Skin epidermis (tissue), 12 donors: ENCODE measurements around the gene RBM24.
A peak's percentile ranks its signal among the peaks of the same experiment; 100 is the strongest.
"Not testable (repeated sequence)": the region's sequence is repeated elsewhere in the genome, so short reads cannot be mapped to it uniquely, and the experiment has no call there.

Experiments
- H3K27ac ChIP-seq, 21 experiments: fragments of 200-600 bp; sonication (generic) in 11 of 21; one replicate each; pipeline ENCODE4 v1.5.0; 2020; ENCODE audit warnings: mild to moderate bottlenecking in 3 of 21, inconsistent platforms in 2 of 21, moderate library complexity in 2 of 21
- H3K4me3 ChIP-seq, 7 experiments: fragments of 200-600 bp; sonication (generic) in 2 of 7; one replicate each; pipeline ENCODE4 v1.5.0; 2020; ENCODE audit warnings: inconsistent platforms in 2 of 7, mild to moderate bottlenecking in 2 of 7, moderate library complexity in 1 of 7

Gene RBM24

GRCh38 chr6:17281497-17282481 lies 628 bp downstream of the RBM24 start:
- peak overlapping the region in 9 of 21 experiments; percentile 3 to 76 (median 58) for H3K27ac ChIP-seq
- H3K4me3 ChIP-seq: peak overlapping the region; percentile 34 to 65 (median 51)

- no peak overlapping the region for H3K4me3 ChIP-seq
- no peak overlapping the region for H3K27ac ChIP-seq
Observed at GRCh38 chr6:17283074-17283473, 1.9 kb downstream of the RBM24 start.

GRCh38 chr6:17289630-17290061 lies 8.5 kb downstream of the RBM24 start:
- H3K27ac ChIP-seq: no peak overlapping the region
- no peak overlapping the region for H3K4me3 ChIP-seq

GRCh38 chr6:17291778-17292177 lies 10.6 kb downstream of the RBM24 start:
- no peak overlapping the region for H3K4me3 ChIP-seq
- no peak overlapping the region for H3K27ac ChIP-seq

GRCh38 chr6:17292600-17293133 lies 11.5 kb downstream of the RBM24 start:
- Histone ChIP-seq H3K27ac (no peak overlapping the region), H3K4me3 (no peak overlapping the region)

- H3K4me3 ChIP-seq: no peak overlapping the region
- H3K27ac ChIP-seq: no peak overlapping the region
Observed at GRCh38 chr6:17293395-17293794, 12.2 kb downstream of the RBM24 start.

- H3K27ac ChIP-seq: no peak overlapping the region
- no peak overlapping the region for H3K4me3 ChIP-seq
Observed at GRCh38 chr6:17297271-17298080, 16.3 kb downstream of the RBM24 start.

GRCh38 chr6:17298257-17298656 lies 17.1 kb downstream of the RBM24 start:
- Histone ChIP-seq H3K4me3 (no peak overlapping the region), H3K27ac (no peak overlapping the region)

GRCh38 chr6:17299222-17299621 lies 18.1 kb downstream of the RBM24 start:
- H3K4me3 ChIP-seq: no peak overlapping the region
- H3K27ac ChIP-seq: no peak overlapping the region

GRCh38 chr6:17299750-17300149 lies 18.6 kb downstream of the RBM24 start:
- no peak overlapping the region for H3K27ac ChIP-seq
- no peak overlapping the region for H3K4me3 ChIP-seq

- Histone ChIP-seq H3K4me3 (no peak overlapping the region), H3K27ac (no peak overlapping the region)
Observed at GRCh38 chr6:17300637-17301036, 19.5 kb downstream of the RBM24 start.

GRCh38 chr6:17303444-17303843 lies 22.3 kb downstream of the RBM24 start:
- no peak overlapping the region for H3K27ac ChIP-seq
- H3K4me3 ChIP-seq: no peak overlapping the region

- Histone ChIP-seq H3K4me3 (no peak overlapping the region), H3K27ac (no peak overlapping the region)
Observed at GRCh38 chr6:17305219-17306001, 24.2 kb downstream of the RBM24 start.

GRCh38 chr6:17311595-17312311 lies 30.6 kb downstream of the RBM24 start:
- no peak overlapping the region for H3K4me3 ChIP-seq
- no peak overlapping the region for H3K27ac ChIP-seq

- not testable (repeated sequence) for H3K4me3 ChIP-seq, H3K27ac ChIP-seq
Observed at GRCh38 chr6:17313238-17313637, 32.1 kb downstream of the RBM24 start.

- no peak overlapping the region for H3K4me3 ChIP-seq
- H3K27ac ChIP-seq: no peak overlapping the region
Observed at GRCh38 chr6:17313971-17314370, 32.8 kb downstream of the RBM24 start.

- Histone ChIP-seq H3K4me3 (no peak overlapping the region), H3K27ac (no peak overlapping the region)
Observed at GRCh38 chr6:17315262-17315661, 34.1 kb downstream of the RBM24 start.

GRCh38 chr6:17318435-17319165 lies 37.4 kb downstream of the RBM24 start:
- Histone ChIP-seq H3K27ac (no peak overlapping the region), H3K4me3 (no peak overlapping the region)
